Lower leg skin (tissue), 3 donors: ENCODE measurements around the gene ARHGAP23.

Experiments used
- POLR2A ChIP-seq, 2 donors: fragments of 450-650 bp; IDR thresholded peaks; one replicate each; pipeline ENCODE4 v1.6.1; 2016 to 2017; ENCODE audit warnings: antibody characterized with exemption in 2 of 2, mild to moderate bottlenecking in 1 of 2, moderate library complexity in 1 of 2
- TF ChIP-seq, protein P1 (sequence below), 3 donors: fragments of 450-650 bp; IDR thresholded peaks; one replicate each; pipeline ENCODE4 v1.5.1; 2016; ENCODE audit warnings: antibody characterized with exemption in 3 of 3, mild to moderate bottlenecking in 3 of 3, moderate library complexity in 2 of 3

DNA sequence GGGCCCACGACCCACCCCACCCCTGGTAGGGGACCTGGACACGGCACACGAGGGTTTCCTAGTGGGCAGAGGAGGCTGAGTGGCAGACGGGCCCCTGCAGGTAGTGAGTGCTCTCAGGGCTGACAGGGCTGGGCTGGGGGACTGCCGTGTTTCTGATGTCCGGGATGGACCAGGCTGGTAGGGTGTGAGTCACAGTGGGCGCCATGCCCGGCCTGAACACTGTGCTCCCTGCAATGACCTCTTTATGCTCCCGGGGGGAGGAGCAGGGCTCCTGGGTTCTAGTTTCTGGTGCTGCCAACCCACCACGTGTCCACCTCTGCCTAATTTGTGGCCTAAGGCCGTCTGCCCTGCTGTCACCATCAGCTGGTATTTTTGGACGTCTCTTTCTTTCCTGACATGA lies 26.3 kb downstream of the ARHGAP23 start:
- no peak for TF ChIP-seq POLR2A (IDR thresholded peaks at IDR 0.05)
- TF ChIP-seq, protein P1, sequence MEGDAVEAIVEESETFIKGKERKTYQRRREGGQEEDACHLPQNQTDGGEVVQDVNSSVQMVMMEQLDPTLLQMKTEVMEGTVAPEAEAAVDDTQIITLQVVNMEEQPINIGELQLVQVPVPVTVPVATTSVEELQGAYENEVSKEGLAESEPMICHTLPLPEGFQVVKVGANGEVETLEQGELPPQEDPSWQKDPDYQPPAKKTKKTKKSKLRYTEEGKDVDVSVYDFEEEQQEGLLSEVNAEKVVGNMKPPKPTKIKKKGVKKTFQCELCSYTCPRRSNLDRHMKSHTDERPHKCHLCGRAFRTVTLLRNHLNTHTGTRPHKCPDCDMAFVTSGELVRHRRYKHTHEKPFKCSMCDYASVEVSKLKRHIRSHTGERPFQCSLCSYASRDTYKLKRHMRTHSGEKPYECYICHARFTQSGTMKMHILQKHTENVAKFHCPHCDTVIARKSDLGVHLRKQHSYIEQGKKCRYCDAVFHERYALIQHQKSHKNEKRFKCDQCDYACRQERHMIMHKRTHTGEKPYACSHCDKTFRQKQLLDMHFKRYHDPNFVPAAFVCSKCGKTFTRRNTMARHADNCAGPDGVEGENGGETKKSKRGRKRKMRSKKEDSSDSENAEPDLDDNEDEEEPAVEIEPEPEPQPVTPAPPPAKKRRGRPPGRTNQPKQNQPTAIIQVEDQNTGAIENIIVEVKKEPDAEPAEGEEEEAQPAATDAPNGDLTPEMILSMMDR (IDR thresholded peaks at IDR 0.05): no peak
